HG02981 (cell line): ENCODE results near the gene LLPH.

Source experiments
- ATAC-seq: cut with Tn5 transposase; IDR thresholded peaks from one replicate; pipeline ENCODE4 v1.9.1; 2021; ENCODE audit warnings: mild to moderate bottlenecking, moderate library complexity; ENCODE audit not compliant: unreplicated experiment

LLPH gene

GRCh38 chr12:66143868-66144267, 13.3 kb upstream of the LLPH start:
- ATAC-seq = no peak

- no peak for ATAC-seq
These were observed 12.3 kb upstream of the LLPH start for GRCh38 chr12:66142826-66143225.

GRCh38 chr12:66141299-66141698, 10.7 kb upstream of the LLPH start:
- no peak for ATAC-seq

GRCh38 chr12:66140731-66141130, 10.2 kb upstream of the LLPH start:
- ATAC-seq = no peak

- no peak for ATAC-seq
These were observed 8.8 kb upstream of the LLPH start for GRCh38 chr12:66139328-66139727.

- ATAC-seq = no peak
These were observed 7.4 kb upstream of the LLPH start for GRCh38 chr12:66137937-66138336.

GRCh38 chr12:66132408-66132807, 1.9 kb upstream of the LLPH start:
- no peak for ATAC-seq

GRCh38 chr12:66131067-66131688, 628 bp upstream of the LLPH start:
- peak; percentile 1 for ATAC-seq

GRCh38 chr12:66129934-66130266, 650 bp downstream of the LLPH start:
- peak; percentile 4 for ATAC-seq

GRCh38 chr12:66127650-66128049, 2.9 kb downstream of the LLPH start:
- ATAC-seq = no peak

GRCh38 chr12:66120477-66120876, 10.1 kb downstream of the LLPH start:
- no peak for ATAC-seq

GRCh38 chr12:66119870-66120241, 10.7 kb downstream of the LLPH start:
- ATAC-seq = peak; percentile 73

- ATAC-seq = no peak
These were observed 11.2 kb downstream of the LLPH start for GRCh38 chr12:66119229-66119869.

- ATAC-seq = peak; percentile 70
These were observed 12.2 kb downstream of the LLPH start for GRCh38 chr12:66118240-66118891.

- ATAC-seq = no peak
These were observed 13.3 kb downstream of the LLPH start for GRCh38 chr12:66117242-66117641.

- no peak for ATAC-seq
These were observed 15.4 kb downstream of the LLPH start for GRCh38 chr12:66115071-66115600.

GRCh38 chr12:66113471-66113870, 17.1 kb downstream of the LLPH start:
- ATAC-seq = no peak

GRCh38 chr12:66111605-66112004, 18.9 kb downstream of the LLPH start:
- ATAC-seq = no peak

GRCh38 chr12:66109056-66109455, 21.5 kb downstream of the LLPH start:
- no peak for ATAC-seq

GRCh38 chr12:66108386-66108785, 22.2 kb downstream of the LLPH start:
- no peak for ATAC-seq

- ATAC-seq = peak; percentile 95
These were observed 23.1 kb downstream of the LLPH start for GRCh38 chr12:66107451-66107915.
